WTC11 (cell line): ENCODE measurements around the gene BCKDHA. TPM values are rescaled to one million over a fixed set of nuclear protein-coding genes. Genes with fewer than 3 reads are reported as not detected.
"Not testable (repeated sequence)": the region's sequence is repeated elsewhere in the genome, so short reads cannot be mapped to it uniquely, and the experiment has no call there.

Source experiments
- ATAC-seq: fragments of 200-7000 bp; cut with Tn5 transposase; 2 replicates; pipeline ENCODE4 v1.10.0; 2021; ENCODE audit warnings: mild to moderate bottlenecking, moderate library complexity
- CTCF ChIA-PET: fragments of 300-600 bp; sonication (Branson Sonifier 250); formaldehyde crosslinking; loops from one replicate; lab custom pipeline; 2021; ENCODE audit warnings: antibody characterized with exemption; lab: Charles Lee
- POLR2A ChIA-PET: fragments of 350-600 bp; sonication (Branson Sonifier 250); formaldehyde crosslinking; loops from one replicate; lab custom pipeline; 2021; ENCODE audit warnings: antibody characterized with exemption; lab: Charles Lee
- DNase-seq: peaks from one replicate; pipeline ENCODE4 v3.0.0; 2021; ENCODE audit warnings: low spot score
- H3K27ac Mint-ChIP-seq: 2 replicates; pipeline ENCODE4 v1.8.0; 2021; ENCODE audit warnings: mixed read lengths
- H3K27me3 Mint-ChIP-seq: 2 replicates; pipeline ENCODE4 v1.8.0; 2021; ENCODE audit warnings: low read depth, mild to moderate bottlenecking, moderate library complexity, mixed read lengths
- H3K36me3 Mint-ChIP-seq: 2 replicates; pipeline ENCODE4 v1.8.0; 2021; ENCODE audit warnings: mixed read lengths
- H3K4me1 Mint-ChIP-seq: 2 replicates; pipeline ENCODE4 v1.8.0; 2022; ENCODE audit warnings: mixed read lengths
- H3K4me3 Mint-ChIP-seq: 2 replicates; pipeline ENCODE4 v1.8.0; 2021; ENCODE audit warnings: mild to moderate bottlenecking, moderate library complexity, mixed read lengths
- H3K9me3 Mint-ChIP-seq: 2 replicates; pipeline ENCODE4 v1.8.0; 2021; ENCODE audit warnings: mixed read lengths
- ARID4B ChIP-seq: sonication (generic); formaldehyde crosslinking; IDR thresholded peaks from 2 replicates; pipeline ENCODE4 v1.8.0; 2023; ENCODE audit warnings: missing genetic modification reagents, mild to moderate bottlenecking, borderline replicate concordance
- ATF1 ChIP-seq: sonication (generic); formaldehyde crosslinking; IDR thresholded peaks from 2 replicates; pipeline ENCODE4 v1.8.1; 2023; ENCODE audit warnings: mild to moderate bottlenecking, moderate library complexity, missing genetic modification reagents
- ESRRA ChIP-seq: sonication (generic); formaldehyde crosslinking; IDR thresholded peaks from 2 replicates; pipeline ENCODE4 v1.8.1; 2022; ENCODE audit warnings: mild to moderate bottlenecking, missing genetic modification reagents, borderline replicate concordance
- FOXP4 ChIP-seq: sonication (generic); formaldehyde crosslinking; IDR thresholded peaks from 2 replicates; pipeline ENCODE4 v1.8.0; 2022; ENCODE audit warnings: mild to moderate bottlenecking, missing genetic modification reagents
- HMGXB4 ChIP-seq: sonication (generic); formaldehyde crosslinking; IDR thresholded peaks from 2 replicates; pipeline ENCODE4 v1.8.1; 2023; ENCODE audit warnings: mild to moderate bottlenecking, moderate library complexity, missing genetic modification reagents
- IRF1 ChIP-seq: sonication (generic); formaldehyde crosslinking; IDR thresholded peaks from 2 replicates; pipeline ENCODE4 v1.8.0; 2023; ENCODE audit warnings: missing genetic modification reagents
- IRF2 ChIP-seq: sonication (generic); formaldehyde crosslinking; IDR thresholded peaks from 2 replicates; pipeline ENCODE4 v1.8.0; 2022; ENCODE audit warnings: low read depth, missing genetic modification reagents, borderline replicate concordance
- MAX ChIP-seq: sonication (generic); formaldehyde crosslinking; IDR thresholded peaks from 2 replicates; pipeline ENCODE4 v1.8.0; 2022; ENCODE audit warnings: mild to moderate bottlenecking, missing genetic modification reagents
- MLX ChIP-seq: sonication (generic); formaldehyde crosslinking; IDR thresholded peaks from 2 replicates; pipeline ENCODE4 v1.8.1; 2023; ENCODE audit warnings: mild to moderate bottlenecking, missing genetic modification reagents, moderate library complexity
- NFE2L1 ChIP-seq: sonication (generic); formaldehyde crosslinking; IDR thresholded peaks from 2 replicates; pipeline ENCODE4 v1.8.1; 2023; ENCODE audit warnings: missing genetic modification reagents
- NFYB ChIP-seq: sonication (generic); formaldehyde crosslinking; conservative IDR thresholded peaks from 2 replicates; pipeline ENCODE4 v1.8.0; 2022; ENCODE audit warnings: low read depth, missing genetic modification reagents
- NR2C2 ChIP-seq: sonication (generic); formaldehyde crosslinking; IDR thresholded peaks from 2 replicates; pipeline ENCODE4 v1.8.0; 2022; ENCODE audit warnings: mild to moderate bottlenecking, missing genetic modification reagents
- OVOL2 ChIP-seq: fragments of 250-450 bp; sonication (Bioruptor Pico); IDR thresholded peaks from 2 replicates; pipeline ENCODE4 v1.9.0; 2021; ENCODE audit warnings: mild to moderate bottlenecking, borderline replicate concordance
- PREB ChIP-seq: sonication (generic); formaldehyde crosslinking; IDR thresholded peaks from 2 replicates; pipeline ENCODE4 v1.8.1; 2022; ENCODE audit warnings: mild to moderate bottlenecking, missing genetic modification reagents, moderate library complexity, borderline replicate concordance
- SMAD4 ChIP-seq: sonication (generic); formaldehyde crosslinking; IDR thresholded peaks from 2 replicates; pipeline ENCODE4 v1.8.0; 2022; ENCODE audit warnings: mild to moderate bottlenecking, missing genetic modification reagents
- TCF7 ChIP-seq: sonication (generic); formaldehyde crosslinking; IDR thresholded peaks from 2 replicates; pipeline ENCODE4 v1.8.0; 2022; ENCODE audit warnings: mild to moderate bottlenecking, low read depth, missing genetic modification reagents, moderate library complexity
- TEAD4 ChIP-seq: sonication (generic); formaldehyde crosslinking; IDR thresholded peaks from 2 replicates; pipeline ENCODE4 v1.8.0; 2022; ENCODE audit warnings: mild to moderate bottlenecking, missing genetic modification reagents
- ZNF138 ChIP-seq: sonication (generic); formaldehyde crosslinking; conservative IDR thresholded peaks from 2 replicates; pipeline ENCODE4 v1.8.1; 2022; ENCODE audit warnings: mild to moderate bottlenecking, moderate library complexity, missing genetic modification reagents
- ZNF232 ChIP-seq: sonication (generic); formaldehyde crosslinking; IDR thresholded peaks from 2 replicates; pipeline ENCODE4 v1.8.0; 2022; ENCODE audit warnings: mild to moderate bottlenecking, missing genetic modification reagents
- ZNF416 ChIP-seq: fragments of 250-450 bp; sonication (Bioruptor Pico); IDR thresholded peaks from 2 replicates; pipeline ENCODE4 v1.9.0; 2021; ENCODE audit warnings: mild to moderate bottlenecking, inconsistent platforms
- total RNA-seq: library from RNA; stranded (reverse); gene quantifications from 3 replicates; pipeline ENCODE4 v1.2.3, GENCODE V29; 2021

The BCKDHA gene
- total RNA-seq, 1 experiment from 2014 or later, result 18.8 TPM

- Mint-ChIP-seq H3K9me3 (no peaks in the 10 kb centered on the region), H3K27ac (peak overlapping the region; percentile 82), H3K36me3 (no peaks in the 10 kb centered on the region), H3K4me3 (no peak overlapping the region), H3K4me1 (peaks cover 13% of the 10 kb centered on the region), H3K27me3 (no peaks in the 10 kb centered on the region)
- POLR2A ChIA-PET, result interaction anchor here (0.7 to 1.9 kb wide), 2 partner anchors 32 to 350 kb away, joined by 4 to 10 read pairs; partner anchors contain the start of gene DMAC2
- no peak for TF ChIP-seq NR2C2
- TF ChIP-seq IRF2 (CRISPR knock-in tag), result no peak
- no peak for TF ChIP-seq ATF1 (CRISPR knock-in tag)
- no peak for TF ChIP-seq SMAD4
- no peak for TF ChIP-seq ZNF232
- no peak for TF ChIP-seq OVOL2 (CRISPR knock-in tag)
- no peak for TF ChIP-seq PREB
- TF ChIP-seq FOXP4 (CRISPR knock-in tag), result no peak
- peak; percentile 31 for DNase-seq
- CTCF ChIA-PET, result interaction anchor here (0.9 to 3.8 kb wide), 7 partner anchors 20 to 156 kb away, joined by 3 to 25 read pairs (median 6); partner anchors contain the start of gene B3GNT8
- ATAC-seq, result peak; percentile 87
Observed at GRCh38 chr19:41407271-41407670, 9.7 kb downstream of the BCKDHA start.

- TF ChIP-seq HMGXB4 (CRISPR knock-in tag) (no peak), ZNF138 (CRISPR knock-in tag) (no peak), ESRRA (CRISPR knock-in tag) (no peak), ZNF416 (no peak), NR2C2 (no peak), NFYB (no peak), TEAD4 (CRISPR knock-in tag) (no peak), NFE2L1 (CRISPR knock-in tag) (no peak), MLX (CRISPR knock-in tag) (no peak), TCF7 (CRISPR knock-in tag) (no peak), MAX (CRISPR knock-in tag) (no peak), IRF1 (CRISPR knock-in tag) (no peak), ARID4B (no peak)
- Mint-ChIP-seq H3K27me3 (no peaks in the 10 kb centered on the region), H3K27ac (no peak overlapping the region), H3K4me3 (no peak overlapping the region), H3K36me3 (no peaks in the 10 kb centered on the region), H3K9me3 (no peaks in the 10 kb centered on the region), H3K4me1 (peaks cover 13% of the 10 kb centered on the region)
- no peak for DNase-seq
- POLR2A ChIA-PET, result interaction anchor here (0.7 to 1.9 kb wide), 5 partner anchors 19 to 347 kb away, joined by 4 to 10 read pairs (median 6); partner anchors contain the start of genes B3GNT8 and DMAC2
- peak; percentile 58 for ATAC-seq
- CTCF ChIA-PET, result interaction anchor here (0.6 to 3.8 kb wide), 20 partner anchors 10 to 410 kb away, joined by 3 to 25 read pairs (median 6); partner anchors contain the start of genes B3GNT8, B9D2 and DMAC2
Observed at GRCh38 chr19:41408256-41408655, 10.6 kb downstream of the BCKDHA start.

- not testable (repeated sequence) for H3K9me3 Mint-ChIP-seq, H3K36me3 Mint-ChIP-seq, DNase-seq, H3K4me3 Mint-ChIP-seq, H3K27me3 Mint-ChIP-seq, ATAC-seq, H3K27ac Mint-ChIP-seq
- POLR2A ChIA-PET, result interaction anchor here (0.7 to 1.9 kb wide), 4 partner anchors 18 to 348 kb away, joined by 4 to 10 read pairs (median 7); partner anchors contain the start of genes B3GNT8 and DMAC2
- CTCF ChIA-PET, result interaction anchor here (0.6 to 3.8 kb wide), 17 partner anchors 11 to 162 kb away, joined by 3 to 25 read pairs (median 6); partner anchors contain the start of genes B3GNT8, B9D2 and DMAC2
- H3K4me1 Mint-ChIP-seq, result peaks cover 13% of the 10 kb centered on the region
Observed at GRCh38 chr19:41408846-41409245, 11.2 kb downstream of the BCKDHA start.
